Chondrocyte (in vitro differentiated cells): ENCODE measurements around the gene ZNF511. TPM values are rescaled to one million over a fixed set of nuclear protein-coding genes. Genes with fewer than 3 reads are reported as not detected.

Source experiments
- DNase-seq: peaks from one replicate; pipeline ENCODE4 v3.0.0; 2021; ENCODE audit warnings: mixed read lengths, low spot score
- H3K27ac Mint-ChIP-seq: one replicate; pipeline ENCODE4 v1.8.0; 2021; ENCODE audit warnings: mild to moderate bottlenecking, moderate library complexity, mixed read lengths; ENCODE audit not compliant: unreplicated experiment
- H3K27me3 Mint-ChIP-seq: 2 replicates; pipeline ENCODE4 v1.8.0; 2021; ENCODE audit warnings: low read depth, mixed read lengths
- H3K36me3 Mint-ChIP-seq: 2 replicates; pipeline ENCODE4 v1.8.0; 2021; ENCODE audit warnings: low read depth, mixed read lengths
- H3K4me1 Mint-ChIP-seq: 2 replicates; pipeline ENCODE4 v1.8.0; 2021; ENCODE audit warnings: low read depth, mild to moderate bottlenecking, mixed read lengths
- H3K4me3 Mint-ChIP-seq: one replicate; pipeline ENCODE4 v1.8.0; 2021; ENCODE audit warnings: mild to moderate bottlenecking, moderate library complexity, mixed read lengths; ENCODE audit not compliant: unreplicated experiment
- H3K9me3 Mint-ChIP-seq: 2 replicates; pipeline ENCODE4 v1.8.0; 2021; ENCODE audit warnings: low read depth, mixed read lengths
- total RNA-seq: library from RNA; stranded (reverse); gene quantifications from 3 replicates; pipeline ENCODE4 v1.2.1, GENCODE V29; 2021
- TF ChIP-seq, protein P1 (sequence below): fragments of 200-600 bp; sonication (generic); IDR thresholded peaks from 2 replicates; pipeline ENCODE4 v1.5.0; 2021; ENCODE audit warnings: antibody characterized with exemption, mild to moderate bottlenecking, moderate library complexity

Gene ZNF511
- total RNA-seq, 1 donor from 2014 or later, result 25.6 TPM

DNA sequence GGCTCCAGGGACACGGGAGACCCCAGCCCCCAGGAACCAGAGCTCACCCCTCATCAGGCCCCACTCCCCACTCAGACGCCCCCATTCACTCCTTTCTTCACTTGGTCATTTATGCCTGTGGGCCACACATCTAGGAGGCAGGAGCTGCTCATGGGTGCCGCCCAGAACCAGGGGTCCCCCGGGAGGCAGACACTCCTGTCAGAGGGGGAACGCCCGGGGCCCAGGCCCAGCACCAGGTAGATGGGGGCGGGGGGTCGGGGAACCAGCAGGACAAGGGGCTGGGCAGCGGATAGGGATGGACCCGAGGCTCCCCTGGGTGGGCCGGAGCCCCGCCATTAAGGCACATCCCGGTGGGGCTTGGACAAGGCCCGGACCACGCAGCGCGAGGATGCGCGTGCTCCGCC lies 16.1 kb downstream of the ZNF511 start:
- peak overlapping the region; percentile 82 for H3K4me3 Mint-ChIP-seq
- H3K36me3 Mint-ChIP-seq, result no peaks in the 10 kb centered on the region
- peak overlapping the region; percentile 36 for H3K27ac Mint-ChIP-seq
- peaks cover 40% of the 10 kb centered on the region for H3K4me1 Mint-ChIP-seq
- DNase-seq, result peak; percentile 87
- no peaks in the 10 kb centered on the region for H3K27me3 Mint-ChIP-seq
- TF ChIP-seq, protein P1, sequence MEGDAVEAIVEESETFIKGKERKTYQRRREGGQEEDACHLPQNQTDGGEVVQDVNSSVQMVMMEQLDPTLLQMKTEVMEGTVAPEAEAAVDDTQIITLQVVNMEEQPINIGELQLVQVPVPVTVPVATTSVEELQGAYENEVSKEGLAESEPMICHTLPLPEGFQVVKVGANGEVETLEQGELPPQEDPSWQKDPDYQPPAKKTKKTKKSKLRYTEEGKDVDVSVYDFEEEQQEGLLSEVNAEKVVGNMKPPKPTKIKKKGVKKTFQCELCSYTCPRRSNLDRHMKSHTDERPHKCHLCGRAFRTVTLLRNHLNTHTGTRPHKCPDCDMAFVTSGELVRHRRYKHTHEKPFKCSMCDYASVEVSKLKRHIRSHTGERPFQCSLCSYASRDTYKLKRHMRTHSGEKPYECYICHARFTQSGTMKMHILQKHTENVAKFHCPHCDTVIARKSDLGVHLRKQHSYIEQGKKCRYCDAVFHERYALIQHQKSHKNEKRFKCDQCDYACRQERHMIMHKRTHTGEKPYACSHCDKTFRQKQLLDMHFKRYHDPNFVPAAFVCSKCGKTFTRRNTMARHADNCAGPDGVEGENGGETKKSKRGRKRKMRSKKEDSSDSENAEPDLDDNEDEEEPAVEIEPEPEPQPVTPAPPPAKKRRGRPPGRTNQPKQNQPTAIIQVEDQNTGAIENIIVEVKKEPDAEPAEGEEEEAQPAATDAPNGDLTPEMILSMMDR, result no peak
- H3K9me3 Mint-ChIP-seq, result no peaks in the 10 kb centered on the region

DNA sequence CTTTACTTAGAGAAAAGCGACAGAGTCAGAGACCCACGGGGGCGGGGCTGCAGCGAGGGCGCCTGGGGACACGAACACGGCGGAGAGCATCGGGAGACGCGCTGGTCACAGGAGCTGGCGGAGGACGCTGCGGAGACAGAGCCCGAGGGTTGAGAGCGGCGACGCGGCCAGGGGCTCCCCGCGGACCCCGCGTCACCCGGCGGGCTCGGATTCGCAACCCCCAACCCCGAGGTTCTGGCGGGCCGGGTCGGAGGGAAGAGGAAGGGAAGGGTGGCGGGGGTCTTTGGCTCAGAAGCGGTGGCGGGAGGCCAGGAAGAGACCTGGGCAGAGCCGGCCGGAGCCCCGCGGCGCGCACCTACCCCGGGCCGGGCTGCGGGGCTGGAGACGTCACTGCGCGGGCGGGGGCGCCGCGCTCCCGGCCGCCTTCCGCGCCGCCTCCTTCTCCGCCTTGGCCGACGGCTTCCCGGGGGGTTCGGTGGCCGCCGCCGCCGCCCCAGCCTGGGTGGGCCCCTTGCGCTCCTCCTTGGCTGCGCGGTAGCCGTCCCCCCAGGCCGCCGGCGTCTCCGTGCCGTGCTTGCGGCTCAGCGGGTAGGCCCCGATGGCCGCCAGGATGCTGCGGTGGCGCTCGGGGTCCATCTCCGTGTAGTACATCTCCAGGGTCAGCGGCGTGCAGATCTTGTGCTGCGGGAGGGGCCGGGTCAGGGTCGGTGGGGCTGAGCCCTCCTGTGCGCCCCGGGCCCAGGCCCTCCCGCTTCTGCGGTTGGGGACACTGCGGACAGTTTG lies 16.9 kb downstream of the ZNF511 start:
- Mint-ChIP-seq H3K27me3 (no peaks in the 10 kb centered on the region), H3K27ac (peak overlapping the region; percentile 94), H3K4me1 (peaks cover 43% of the 10 kb centered on the region), H3K9me3 (no peaks in the 10 kb centered on the region), H3K4me3 (peak overlapping the region; percentile 82), H3K36me3 (no peaks in the 10 kb centered on the region)
- TF ChIP-seq, protein P1, result no peak
- peak; percentile 84 for DNase-seq

DNA sequence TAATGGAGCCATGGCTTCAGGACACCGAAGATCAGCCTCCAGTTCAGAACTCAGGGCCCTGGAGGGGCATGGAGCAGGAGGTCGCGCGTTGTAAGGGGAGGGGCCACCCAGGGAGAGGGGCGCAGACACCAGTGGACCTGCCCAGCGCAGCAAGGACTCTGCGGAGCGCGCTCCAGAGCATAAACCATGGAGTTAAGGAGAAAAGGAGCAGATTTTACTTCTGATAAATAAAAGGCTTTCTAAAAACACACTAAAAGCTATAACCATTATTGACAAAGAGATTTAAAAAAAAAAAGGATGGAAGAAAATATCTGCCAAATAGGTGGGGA lies 17.5 kb downstream of the ZNF511 start:
- TF ChIP-seq, protein P1, result no peak
- Mint-ChIP-seq H3K4me3 (peak overlapping the region; percentile 72), H3K27ac (peak overlapping the region; percentile 69), H3K9me3 (no peaks in the 10 kb centered on the region), H3K4me1 (peaks cover 43% of the 10 kb centered on the region), H3K27me3 (no peaks in the 10 kb centered on the region), H3K36me3 (no peaks in the 10 kb centered on the region)
- DNase-seq, result no peak

DNA sequence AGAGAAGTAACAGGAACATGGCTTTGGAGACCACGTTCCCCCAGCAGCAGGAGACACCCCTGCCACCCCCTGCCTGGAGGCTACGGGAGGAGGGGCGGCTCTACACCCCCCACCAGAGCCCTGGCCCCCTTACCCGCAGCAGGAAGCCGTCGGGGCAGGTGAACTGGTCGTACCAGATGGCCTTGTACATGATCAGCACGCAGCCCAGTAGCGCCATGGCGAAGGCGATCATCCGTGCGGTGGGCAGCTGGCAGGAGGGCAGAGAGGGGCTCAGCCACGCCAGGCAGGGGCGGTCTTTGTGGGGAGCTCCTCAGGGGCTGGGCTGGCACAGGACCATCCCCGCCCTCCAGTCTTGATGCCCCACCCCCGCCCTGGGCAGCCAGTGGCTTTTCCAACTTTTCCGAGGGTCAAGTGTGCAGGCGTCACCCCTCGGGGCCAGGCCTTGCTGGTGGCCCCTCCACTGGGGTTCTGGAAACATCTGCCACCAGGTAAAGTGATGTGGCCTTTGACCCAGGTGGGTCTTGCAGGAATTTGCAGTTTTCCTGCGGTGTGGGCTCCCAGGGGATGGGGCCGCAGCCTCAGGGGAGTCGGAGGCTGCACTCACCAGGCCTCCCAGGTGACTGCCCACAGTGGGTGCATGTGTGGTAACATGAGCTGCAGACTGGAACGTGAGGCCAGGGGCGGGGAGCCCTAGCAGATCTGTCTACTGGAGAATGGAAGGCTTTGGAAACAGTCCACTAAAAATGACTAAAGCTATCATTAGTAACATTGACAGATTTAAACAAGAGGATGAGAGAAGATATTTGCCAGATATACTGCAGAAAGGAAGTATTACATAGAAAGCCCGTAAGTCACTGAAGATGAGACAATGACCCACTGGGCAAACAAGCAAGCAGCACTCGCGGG lies 18.3 kb downstream of the ZNF511 start:
- Mint-ChIP-seq H3K9me3 (no peaks in the 10 kb centered on the region), H3K4me3 (no peak overlapping the region), H3K4me1 (peaks cover 43% of the 10 kb centered on the region), H3K27me3 (peaks cover 2% of the 10 kb centered on the region), H3K36me3 (no peaks in the 10 kb centered on the region), H3K27ac (peak overlapping the region; percentile 34)
- peak; percentile 90 for DNase-seq
- TF ChIP-seq, protein P1, result no peak

DNA sequence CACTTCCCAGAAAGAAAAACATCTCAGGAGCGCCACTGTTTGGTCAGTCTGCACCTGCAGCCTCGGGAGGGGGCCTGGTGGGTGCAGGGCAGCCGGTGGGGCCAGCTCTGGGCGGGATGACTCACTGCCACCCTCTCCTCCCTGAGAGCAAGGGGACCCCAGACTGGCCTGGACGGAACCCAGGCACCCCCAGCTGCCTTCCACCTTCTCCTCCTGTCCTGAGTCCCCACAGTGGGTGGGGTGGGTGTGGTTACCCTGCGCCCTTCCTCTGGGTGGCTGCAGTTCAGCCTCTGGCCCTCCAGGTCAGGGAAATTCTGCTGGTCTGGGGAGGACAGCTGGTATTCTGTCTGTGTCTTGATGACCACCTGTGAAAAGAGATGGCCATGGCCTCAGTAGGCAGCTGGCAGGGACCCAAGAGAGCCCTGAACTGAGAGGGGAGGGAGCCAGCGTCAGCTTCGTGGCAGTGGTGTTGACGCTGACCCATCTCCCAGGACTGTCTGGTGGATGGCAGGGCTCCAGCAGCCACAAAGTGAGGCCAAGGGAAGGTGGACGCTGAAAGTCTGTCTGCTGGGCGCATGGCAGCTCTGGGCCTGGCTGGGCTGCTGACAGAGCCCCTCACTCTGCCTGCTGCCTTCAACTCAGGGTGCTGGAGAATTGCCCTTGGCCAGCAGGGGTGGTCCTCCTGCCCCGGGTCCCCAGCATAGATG lies 19.1 kb downstream of the ZNF511 start:
- DNase-seq, result peak; percentile 86
- H3K27me3 Mint-ChIP-seq, result peaks cover 10% of the 10 kb centered on the region
- H3K27ac Mint-ChIP-seq, result peak overlapping the region; percentile 68
- peaks cover 43% of the 10 kb centered on the region for H3K4me1 Mint-ChIP-seq
- H3K9me3 Mint-ChIP-seq, result no peaks in the 10 kb centered on the region
- TF ChIP-seq, protein P1, result no peak
- H3K4me3 Mint-ChIP-seq, result no peak overlapping the region
- H3K36me3 Mint-ChIP-seq, result no peaks in the 10 kb centered on the region
